HG03432 (cell line): ENCODE measurements around the gene NUPR2.
A peak's percentile ranks its signal among the peaks of the same experiment; 100 is the strongest.
"Not testable (repeated sequence)": the region's sequence is repeated elsewhere in the genome, so short reads cannot be mapped to it uniquely, and the experiment has no call there.

ENCODE experiments used
- ATAC-seq: cut with Tn5 transposase; IDR thresholded peaks from one replicate; pipeline ENCODE4 v1.9.1; 2021; ENCODE audit warnings: mild to moderate bottlenecking, moderate library complexity; ENCODE audit not compliant: unreplicated experiment

Gene NUPR2

DNA sequence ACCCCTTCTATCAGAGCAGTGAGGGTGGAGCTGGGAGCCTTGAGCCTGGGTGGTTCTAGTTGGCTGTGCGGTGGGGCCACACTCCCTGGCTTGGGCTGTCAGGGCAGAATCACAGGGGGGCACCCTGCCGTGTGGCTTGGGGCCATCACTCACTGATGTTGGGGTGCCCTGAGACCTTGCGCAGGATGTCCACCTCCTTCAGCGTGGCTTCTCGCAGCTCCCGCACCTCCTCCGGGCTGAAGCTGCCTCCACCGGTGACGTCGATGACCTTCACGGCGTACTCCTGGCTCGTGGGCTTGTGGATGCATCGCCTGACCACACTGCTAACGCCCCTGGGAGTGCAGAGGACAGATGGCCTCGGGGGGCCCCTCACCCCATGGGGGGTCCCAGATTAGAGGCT is 28.8 kb downstream of the NUPR2 start:
- no peak for ATAC-seq

DNA sequence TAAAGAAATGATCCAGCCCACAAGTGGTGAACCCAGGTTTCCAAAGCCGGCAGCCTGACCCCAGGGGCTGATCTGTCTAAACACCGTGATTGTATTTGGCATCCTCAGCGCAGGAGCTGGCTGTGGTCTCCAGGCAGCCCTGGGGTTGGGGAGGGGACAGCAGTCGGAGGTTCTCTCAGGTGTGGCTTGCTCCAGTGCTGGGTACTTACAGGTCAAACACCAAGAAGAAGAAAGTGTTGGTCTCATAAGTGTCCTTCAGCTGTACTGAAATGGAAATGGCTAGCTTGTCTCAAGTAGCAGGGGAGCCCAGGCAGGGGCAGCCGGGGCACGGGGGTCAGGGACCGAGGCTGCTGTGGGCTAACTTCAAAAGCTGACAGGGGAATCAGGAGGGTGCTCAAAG is 29.5 kb downstream of the NUPR2 start:
- no peak for ATAC-seq

- ATAC-seq, result no peak
Measured at GRCh38 chr7:56083150-56083785, 32.9 kb downstream of the NUPR2 start.

- ATAC-seq, result no peak
Measured at GRCh38 chr7:56081626-56082340, 34.4 kb downstream of the NUPR2 start.

- not testable (repeated sequence) for ATAC-seq
Measured at GRCh38 chr7:56080726-56081435, 35.3 kb downstream of the NUPR2 start.

- no peak for ATAC-seq
Measured at GRCh38 chr7:56079450-56080185, 36.6 kb downstream of the NUPR2 start.

- ATAC-seq, result no peak
Measured at GRCh38 chr7:56078196-56078595, 38.0 kb downstream of the NUPR2 start.

- ATAC-seq, result no peak
Measured at GRCh38 chr7:56077681-56078080, 38.5 kb downstream of the NUPR2 start.

- ATAC-seq, result peak; percentile 95
Measured at GRCh38 chr7:56074371-56074791, 41.8 kb downstream of the NUPR2 start.

GRCh38 chr7:56066376-56066775 is 49.8 kb downstream of the NUPR2 start:
- ATAC-seq, result not testable (repeated sequence)
